Keratinocyte (primary cell): ENCODE results near the gene MYO16. TPM values are rescaled to one million over a fixed set of nuclear protein-coding genes. Genes with fewer than 3 reads are reported as not detected.
A peak's percentile ranks its signal among the peaks of the same experiment; 100 is the strongest.

Source experiments
- DNase-seq: peaks from one replicate; pipeline ENCODE4 v3.0.0-alpha.2; 2011; ENCODE audit warnings: low read depth, missing footprints, low spot score
- FAIRE-seq: peaks from 2 replicates; lab custom pipeline; 2011; peaks lifted over from hg19 to GRCh38; lab: Jason Lieb, UNC
- H2AFZ ChIP-seq: 2 replicates; pipeline ENCODE4 v1.6.0; 2012; ENCODE audit warnings: low read length, control low read depth, inconsistent platforms; ENCODE audit not compliant: control insufficient read depth
- H3K27ac ChIP-seq: 2 replicates; pipeline ENCODE4 v1.5.1; 2011; ENCODE audit warnings: low read length; ENCODE audit not compliant: control insufficient read depth, insufficient read depth
- H3K27me3 ChIP-seq: 3 replicates; pipeline ENCODE4 v1.6.0; 2011; ENCODE audit warnings: low read length; ENCODE audit not compliant: control insufficient read depth, insufficient read depth; ENCODE audit errors: extremely low read depth
- H3K36me3 ChIP-seq, 2 experiments: 2 replicates in 1 of 2; 3 replicates in 1 of 2; pipeline ENCODE4 v1.5.1; 2011; ENCODE audit warnings: low read length in 2 of 2, mild to moderate bottlenecking in 1 of 2; ENCODE audit not compliant: control insufficient read depth in 2 of 2, insufficient read depth in 2 of 2; ENCODE audit errors: extremely low read depth in 1 of 2
- H3K4me1 ChIP-seq: 3 replicates; pipeline ENCODE4 v1.5.1; 2011; ENCODE audit warnings: low read length; ENCODE audit not compliant: control insufficient read depth, insufficient read depth; ENCODE audit errors: extremely low read depth
- H3K4me2 ChIP-seq: 3 replicates; pipeline ENCODE4 v1.6.0; 2011; ENCODE audit warnings: low read depth, low read length; ENCODE audit not compliant: control insufficient read depth, insufficient read depth; ENCODE audit errors: extremely low read depth
- H3K4me3 ChIP-seq, 3 experiments: fragments of 200-600 bp in 1 of 3; sonication (generic) in 1 of 3; 2 replicates in 2 of 3; 3 replicates in 1 of 3; pipeline ENCODE4 v1.5.1; 2011 to 2016; ENCODE audit warnings: low read length in 3 of 3, mild to moderate bottlenecking in 3 of 3, control low read depth in 2 of 3, inconsistent platforms in 1 of 3, low read depth in 1 of 3, mixed read lengths in 1 of 3, mixed run types in 1 of 3, moderate library complexity in 1 of 3; ENCODE audit not compliant: control insufficient read depth in 2 of 3, insufficient read depth in 2 of 3; ENCODE audit errors: extremely low read depth in 1 of 3
- H3K79me2 ChIP-seq: 2 replicates; pipeline ENCODE4 v1.6.0; 2012; ENCODE audit warnings: low read length; ENCODE audit not compliant: control insufficient read depth, insufficient read depth
- H3K9ac ChIP-seq: 3 replicates; pipeline ENCODE4 v1.6.0; 2011; ENCODE audit warnings: low read length; ENCODE audit not compliant: control insufficient read depth, insufficient read depth; ENCODE audit errors: extremely low read depth
- H3K9me1 ChIP-seq: 3 replicates; pipeline ENCODE4 v1.6.0; 2011; ENCODE audit warnings: low read length; ENCODE audit not compliant: control insufficient read depth, insufficient read depth; ENCODE audit errors: extremely low read depth
- H3K9me3 ChIP-seq: 2 replicates; pipeline ENCODE4 v1.5.1; 2012; ENCODE audit warnings: low read depth, low read length; ENCODE audit not compliant: control insufficient read depth
- H4K20me1 ChIP-seq: 3 replicates; pipeline ENCODE4 v1.6.0; 2011; ENCODE audit warnings: low read length; ENCODE audit not compliant: control insufficient read depth, insufficient read depth; ENCODE audit errors: extremely low read depth
- EZH2 ChIP-seq: IDR thresholded peaks from one replicate; pipeline ENCODE4 v1.6.1; 2012; ENCODE audit warnings: inconsistent platforms, mild to moderate bottlenecking, low read length, moderate library complexity
- dilution Hi-C: fragments of 300-500 bp; cut with MboI; formaldehyde crosslinking; loops from one replicate; pipeline ENCODE4 v1.7.0; 2020; ENCODE audit warnings: low sequenced_read_pairs; ENCODE audit not compliant: extremely low pct_ligation_motif_present
- polyA plus RNA-seq, 5 experiments: library from polyadenylated mRNA; depleted of rRNA in 3 of 5; stranded (reverse) in 3 of 5; stranded (forward) in 1 of 5; unstranded in 1 of 5; fragments of >200 nt; gene quantifications; 1 replicate in 1 of 5; 2 replicates in 3 of 5; 3 replicates in 1 of 5; pipeline versions ENCODE4 v1.2.1 to v1.2.3, GENCODE V29; 2011 to 2012; ENCODE audit warnings: missing spikeins in 2 of 5, low read depth in 1 of 5, low replicate concordance in 1 of 5
- TF ChIP-seq, protein P1 (sequence below), 3 experiments: IDR thresholded peaks in 1 of 3; conservative IDR thresholded peaks in 1 of 3; optimal IDR thresholded peaks in 1 of 3; 2 replicates in 2 of 3; 3 replicates in 1 of 3; pipeline versions ENCODE3 to v1.5.1; 2011; ENCODE audit warnings: low read length in 3 of 3, mild to moderate bottlenecking in 3 of 3, moderate library complexity in 2 of 3, control low read depth in 1 of 3, inconsistent platforms in 1 of 3; ENCODE audit not compliant: insufficient read depth in 2 of 3; ENCODE audit errors: extremely low read depth in 1 of 3

MYO16 gene
- polyA plus RNA-seq, 1 donor (not counting 4 experiments of a cell fraction or from before 2014, with no cell fraction given) = 0.08 TPM

DNA sequence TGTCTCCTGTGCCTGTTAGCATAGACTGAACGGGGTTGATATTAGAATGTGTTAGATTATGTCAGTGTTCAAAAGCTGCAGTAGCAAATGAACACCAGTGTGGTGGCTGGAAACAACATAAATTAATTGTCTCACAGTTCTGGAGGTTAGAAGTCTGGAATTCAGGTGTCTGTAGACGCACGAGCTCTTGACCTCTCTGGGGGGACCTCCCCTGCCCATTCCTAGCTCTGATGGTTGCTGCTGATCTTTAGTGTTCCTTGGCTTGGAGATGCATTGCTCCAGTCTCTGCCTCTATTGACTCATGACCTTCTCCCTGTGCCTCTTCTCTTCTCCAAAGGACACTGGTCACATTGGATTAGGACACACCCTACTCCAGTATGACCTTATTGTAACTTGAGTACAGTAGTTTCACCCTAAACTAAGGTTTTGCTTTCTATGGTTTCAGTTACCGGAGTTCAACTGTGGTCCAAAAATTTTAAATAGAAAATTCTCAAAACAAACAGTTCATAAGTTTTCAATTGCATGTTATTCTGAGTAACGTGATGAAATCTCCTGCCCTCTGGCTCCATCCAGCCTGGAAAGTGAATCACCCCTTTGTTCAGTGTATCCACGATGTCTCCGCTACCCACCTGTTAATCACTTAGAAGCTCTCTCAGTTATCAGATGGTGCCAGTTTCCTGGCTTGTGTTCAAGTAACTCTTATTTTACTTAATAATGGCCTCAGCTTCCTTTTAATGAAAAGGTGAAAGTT, 273.2 kb downstream of the MYO16 start:
- no peaks in the 10 kb centered on the region for H3K9me3 ChIP-seq
- dilution Hi-C loops = no loop called here
- H3K4me2 ChIP-seq = no peak overlapping the region
- TF ChIP-seq, protein P1, sequence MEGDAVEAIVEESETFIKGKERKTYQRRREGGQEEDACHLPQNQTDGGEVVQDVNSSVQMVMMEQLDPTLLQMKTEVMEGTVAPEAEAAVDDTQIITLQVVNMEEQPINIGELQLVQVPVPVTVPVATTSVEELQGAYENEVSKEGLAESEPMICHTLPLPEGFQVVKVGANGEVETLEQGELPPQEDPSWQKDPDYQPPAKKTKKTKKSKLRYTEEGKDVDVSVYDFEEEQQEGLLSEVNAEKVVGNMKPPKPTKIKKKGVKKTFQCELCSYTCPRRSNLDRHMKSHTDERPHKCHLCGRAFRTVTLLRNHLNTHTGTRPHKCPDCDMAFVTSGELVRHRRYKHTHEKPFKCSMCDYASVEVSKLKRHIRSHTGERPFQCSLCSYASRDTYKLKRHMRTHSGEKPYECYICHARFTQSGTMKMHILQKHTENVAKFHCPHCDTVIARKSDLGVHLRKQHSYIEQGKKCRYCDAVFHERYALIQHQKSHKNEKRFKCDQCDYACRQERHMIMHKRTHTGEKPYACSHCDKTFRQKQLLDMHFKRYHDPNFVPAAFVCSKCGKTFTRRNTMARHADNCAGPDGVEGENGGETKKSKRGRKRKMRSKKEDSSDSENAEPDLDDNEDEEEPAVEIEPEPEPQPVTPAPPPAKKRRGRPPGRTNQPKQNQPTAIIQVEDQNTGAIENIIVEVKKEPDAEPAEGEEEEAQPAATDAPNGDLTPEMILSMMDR (optimal IDR thresholded peaks at IDR 0.05 in 1 of 3, IDR thresholded peaks at IDR 0.05 in 1 of 3, conservative IDR thresholded peaks at IDR 0.05 in 1 of 3; ENCODE audit: extremely low read depth in 1 of 3, insufficient read depth in 2 of 3, low read length in 3 of 3) = no peak
- no peaks in the 10 kb centered on the region for H3K79me2 ChIP-seq
- H3K9me1 ChIP-seq = no peaks in the 10 kb centered on the region
- H3K9ac ChIP-seq = no peak overlapping the region
- peak; percentile 34 for FAIRE-seq
- no peak overlapping the region for H3K27ac ChIP-seq
- H3K36me3 ChIP-seq = no peaks in the 10 kb centered on the region
- no peaks in the 10 kb centered on the region for H3K27me3 ChIP-seq
- H3K4me1 ChIP-seq = peaks cover 5% of the 10 kb centered on the region
- H3K4me3 ChIP-seq = no peak overlapping the region
- no peak overlapping the region for H2AFZ ChIP-seq
- DNase-seq = no peak
- H4K20me1 ChIP-seq = no peaks in the 10 kb centered on the region

DNA sequence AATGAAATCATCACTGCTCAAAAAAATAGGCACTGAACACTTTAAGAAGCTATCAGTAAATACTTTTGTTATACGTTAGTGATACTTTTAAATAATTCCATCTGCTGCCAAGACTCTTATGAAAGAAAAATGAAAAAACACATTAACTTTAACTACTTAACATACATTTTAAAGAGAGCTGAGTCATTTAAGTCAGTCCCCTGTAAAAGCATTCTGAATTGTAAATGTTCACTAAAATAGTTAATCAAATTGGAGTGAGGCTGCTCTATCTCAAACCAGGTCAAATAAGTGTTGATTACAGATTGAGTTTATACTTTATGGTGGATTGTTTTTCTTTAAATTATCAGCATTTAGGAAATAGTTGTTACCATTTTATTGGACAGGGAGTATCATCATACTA, 274.2 kb downstream of the MYO16 start:
- no peak overlapping the region for H3K27ac ChIP-seq
- no peak overlapping the region for H2AFZ ChIP-seq
- no peak for TF ChIP-seq EZH2
- TF ChIP-seq, protein P1 (optimal IDR thresholded peaks at IDR 0.05 in 1 of 3, IDR thresholded peaks at IDR 0.05 in 1 of 3, conservative IDR thresholded peaks at IDR 0.05 in 1 of 3; ENCODE audit: extremely low read depth in 1 of 3, insufficient read depth in 2 of 3, low read length in 3 of 3) = no peak
- dilution Hi-C loops = no loop called here
- no peak overlapping the region for H3K9ac ChIP-seq
- no peak for DNase-seq
- H3K79me2 ChIP-seq = no peaks in the 10 kb centered on the region
- peaks cover 5% of the 10 kb centered on the region for H3K4me1 ChIP-seq
- H3K4me3 ChIP-seq = no peak overlapping the region
- no peaks in the 10 kb centered on the region for H3K36me3 ChIP-seq
- H3K9me3 ChIP-seq = no peaks in the 10 kb centered on the region
- H3K4me2 ChIP-seq = no peak overlapping the region
- no peaks in the 10 kb centered on the region for H3K9me1 ChIP-seq
- no peaks in the 10 kb centered on the region for H4K20me1 ChIP-seq
- no peak for FAIRE-seq
- no peaks in the 10 kb centered on the region for H3K27me3 ChIP-seq
